Aorta (tissue), 5 donors: ENCODE measurements around the gene SHLD2. TPM values are rescaled to one million over a fixed set of nuclear protein-coding genes. Genes with fewer than 3 reads are reported as not detected.
"Not testable (repeated sequence)": the region's sequence is repeated elsewhere in the genome, so short reads cannot be mapped to it uniquely, and the experiment has no call there.

Experiments used
- ATAC-seq: fragments of 200-7000 bp; cut with Tn5 transposase; one replicate; pipeline ENCODE4 v1.9.1; 2022; ENCODE audit warnings: moderate library complexity; ENCODE audit not compliant: low FRiP score
- DNase-seq, 2 donors: peaks; one replicate each; pipeline ENCODE4 v3.0.0-alpha.2; 2020
- H3K27ac ChIP-seq, 2 donors: one replicate each; pipeline ENCODE4 v1.5.1; 2013; ENCODE audit warnings: low read length in 2 of 2, mild to moderate bottlenecking in 2 of 2, moderate library complexity in 2 of 2, control low read depth in 1 of 2, inconsistent platforms in 1 of 2, low read depth in 1 of 2
- H3K27me3 ChIP-seq, 2 donors: one replicate each; pipeline ENCODE4 v1.6.1; 2013; ENCODE audit warnings: control low read depth in 1 of 2, low read length in 1 of 2, mild to moderate bottlenecking in 1 of 2, moderate library complexity in 1 of 2; ENCODE audit not compliant: insufficient read depth in 2 of 2, control insufficient read depth in 1 of 2
- H3K36me3 ChIP-seq, 2 donors: one replicate each; pipeline ENCODE4 v1.6.1; 2013; ENCODE audit warnings: control low read depth in 1 of 2, low read length in 1 of 2, mild to moderate bottlenecking in 1 of 2; ENCODE audit not compliant: insufficient read depth in 2 of 2, control insufficient read depth in 1 of 2
- H3K4me1 ChIP-seq, 2 donors: one replicate each; pipeline ENCODE4 v1.6.1; 2013; ENCODE audit warnings: low read length in 2 of 2, control low read depth in 1 of 2, mild to moderate bottlenecking in 1 of 2, moderate library complexity in 1 of 2; ENCODE audit not compliant: insufficient read depth in 2 of 2, control insufficient read depth in 1 of 2
- H3K4me3 ChIP-seq, 2 donors: one replicate each; pipeline ENCODE4 v1.5.1; 2013; ENCODE audit warnings: low read length in 2 of 2, control low read depth in 1 of 2, mild to moderate bottlenecking in 1 of 2
- H3K9me3 ChIP-seq: one replicate; pipeline ENCODE4 v1.6.1; 2013; ENCODE audit warnings: mild to moderate bottlenecking, low read length; ENCODE audit not compliant: control insufficient read depth
- WGBS, 2 donors: extraction: QIAGEN DNeasy Blood & Tissue Kit; methylation state at CpG; one replicate each; pipeline ENCODE4 v1.1.7; 2013; 5-methylcytosine and 5-hydroxymethylcytosine counted together
- intact Hi-C, 2 donors: fragments of 100-400 bp; cut with DNase I; formaldehyde crosslinking; loops; one replicate each; pipeline versions ENCODE4 v1.14.2 to v1.15.0; 2022
- polyA plus RNA-seq, 2 donors: library from polyadenylated mRNA; stranded (reverse); fragments of 200-250 nt; gene quantifications; one replicate each; pipeline ENCODE4 v1.2.3, GENCODE V29; 2013
- total RNA-seq, 2 donors: library from RNA; stranded (reverse); fragmentation: NEBNext Ultra II Directional; extraction: Animal tissue kit (Norgen Biotek cat#: 25700); gene quantifications; one replicate each; pipeline ENCODE4 v1.2.1, GENCODE V29; 2021
- donor health status: healthy with polysubstance abuse.
- donor health status: Bipolar disorder and iron deficiency.
- donor health status: DM: no; HTN: no; CAD: no.
- donor health status: DM: no; HTN: no; CAD: no.
- donor health status: DM: yes; HTN: yes; CAD: no.

Gene SHLD2
- total and polyA plus RNA-seq, 4 donors, result 15.6 to 24.5 (median 21.4) TPM

GRCh38 chr10:87123351-87123750 lies 28.3 kb downstream of the SHLD2 start:
- H3K36me3 ChIP-seq, H3K9me3 ChIP-seq, DNase-seq, H3K4me3 ChIP-seq, H3K4me1 ChIP-seq, intact Hi-C loops, H3K27ac ChIP-seq, H3K27me3 ChIP-seq, ATAC-seq: not testable (repeated sequence)
- 92 to 95% methylated on average over 3 of the region's 4 CpGs for WGBS, 2 donors

GRCh38 chr10:87127048-87127447 lies 32.0 kb downstream of the SHLD2 start:
- intact Hi-C loops, result not testable (repeated sequence)
- WGBS, 2 donors, result 100% methylated on average over 1 of the region's 2 CpGs

GRCh38 chr10:87127607-87128156 lies 32.7 kb downstream of the SHLD2 start:
- WGBS, 2 donors, result 70 to 71% methylated on average over 2 of the region's 3 CpGs
- DNase-seq, H3K36me3 ChIP-seq, H3K4me3 ChIP-seq, H3K27me3 ChIP-seq, intact Hi-C loops, H3K27ac ChIP-seq, H3K4me1 ChIP-seq, H3K9me3 ChIP-seq, ATAC-seq: not testable (repeated sequence)

More at GRCh38 chr10:87127048-87127447, 32.0 kb downstream of the SHLD2 start:
- not testable (repeated sequence) for H3K27ac ChIP-seq, H3K4me3 ChIP-seq, H3K27me3 ChIP-seq, DNase-seq, H3K36me3 ChIP-seq, H3K9me3 ChIP-seq, ATAC-seq, H3K4me1 ChIP-seq

- DNase-seq, intact Hi-C loops, H3K36me3 ChIP-seq, H3K27me3 ChIP-seq, H3K9me3 ChIP-seq, H3K4me1 ChIP-seq, ATAC-seq, H3K27ac ChIP-seq, H3K4me3 ChIP-seq: not testable (repeated sequence)
Observed at GRCh38 chr10:87132176-87132575, 37.2 kb downstream of the SHLD2 start.

GRCh38 chr10:87133936-87134335 lies 38.9 kb downstream of the SHLD2 start:
- not testable (repeated sequence) for ATAC-seq
- WGBS, 2 donors, result 89 to 92% methylated on average over 2 of the region's 2 CpGs

GRCh38 chr10:87134440-87134839 lies 39.4 kb downstream of the SHLD2 start:
- 87 to 90% methylated on average over 2 of the region's 2 CpGs for WGBS, 2 donors

More at GRCh38 chr10:87133936-87134335, 38.9 kb downstream of the SHLD2 start:
- DNase-seq, H3K9me3 ChIP-seq, H3K27ac ChIP-seq, H3K4me3 ChIP-seq, H3K36me3 ChIP-seq, H3K27me3 ChIP-seq, intact Hi-C loops, H3K4me1 ChIP-seq: not testable (repeated sequence)

GRCh38 chr10:87137478-87137877 lies 42.5 kb downstream of the SHLD2 start:
- H3K27ac ChIP-seq, H3K27me3 ChIP-seq, ATAC-seq, intact Hi-C loops, H3K9me3 ChIP-seq, H3K36me3 ChIP-seq, DNase-seq, H3K4me3 ChIP-seq, H3K4me1 ChIP-seq: not testable (repeated sequence)

More at GRCh38 chr10:87134440-87134839, 39.4 kb downstream of the SHLD2 start:
- H3K36me3 ChIP-seq, H3K4me3 ChIP-seq, DNase-seq, H3K27ac ChIP-seq, intact Hi-C loops, H3K9me3 ChIP-seq, ATAC-seq, H3K4me1 ChIP-seq, H3K27me3 ChIP-seq: not testable (repeated sequence)

GRCh38 chr10:87142230-87143108 lies 47.5 kb downstream of the SHLD2 start:
- H3K4me3 ChIP-seq, H3K27me3 ChIP-seq, H3K4me1 ChIP-seq, H3K9me3 ChIP-seq, DNase-seq, intact Hi-C loops, H3K27ac ChIP-seq, H3K36me3 ChIP-seq: not testable (repeated sequence)
- WGBS, 2 donors, result 27% methylated on average over 4 to 5 of the region's 5 CpGs
- ATAC-seq, result peak; percentile 56

GRCh38 chr10:87143109-87143418 lies 48.1 kb downstream of the SHLD2 start:
- H3K27me3 ChIP-seq, ATAC-seq, H3K4me3 ChIP-seq, intact Hi-C loops, H3K36me3 ChIP-seq, H3K27ac ChIP-seq, H3K9me3 ChIP-seq, DNase-seq, H3K4me1 ChIP-seq: not testable (repeated sequence)
- WGBS, 2 donors, result 96 to 97% methylated on average over 6 of the region's 6 CpGs
